Activated CD4-positive, alpha-beta T cell treated with anti-CD3 and anti-CD28 coated beads for 36 hours (primary cell): ENCODE results near the gene TMEM163. TPM values are rescaled to one million over a fixed set of nuclear protein-coding genes. Genes with fewer than 3 reads are reported as not detected.

Experiments used
- ATAC-seq: fragments of 200-7000 bp; cut with Tn5 transposase; one replicate; pipeline ENCODE4 v1.10.0; 2021; ENCODE audit warnings: mild to moderate bottlenecking, moderate library complexity
- CTCF ChIA-PET: fragments of 350-600 bp; sonication (Branson Sonifier 250); formaldehyde crosslinking; loops from one replicate; lab custom pipeline; 2021; ENCODE audit warnings: antibody characterized with exemption; lab: Charles Lee
- POLR2A ChIA-PET: fragments of 350-600 bp; sonication (Branson Sonifier 250); formaldehyde crosslinking; loops from one replicate; lab custom pipeline; 2021; ENCODE audit warnings: antibody characterized with exemption, inconsistent platforms; lab: Charles Lee
- DNase-seq: peaks from one replicate; pipeline ENCODE4 v3.0.0-alpha.2; 2020
- H3K27ac Mint-ChIP-seq: one replicate; pipeline ENCODE4 v1.8.0; 2021; ENCODE audit warnings: mixed read lengths
- H3K27me3 Mint-ChIP-seq: one replicate; pipeline ENCODE4 v1.8.0; 2021; ENCODE audit warnings: mixed read lengths
- H3K36me3 Mint-ChIP-seq: one replicate; pipeline ENCODE4 v1.8.0; 2021; ENCODE audit warnings: low read depth, mixed read lengths
- H3K4me1 Mint-ChIP-seq: one replicate; pipeline ENCODE4 v1.8.0; 2021; ENCODE audit warnings: mixed read lengths
- H3K4me3 Mint-ChIP-seq: one replicate; pipeline ENCODE4 v1.8.0; 2021; ENCODE audit warnings: mild to moderate bottlenecking, moderate library complexity, mixed read lengths
- H3K9me3 Mint-ChIP-seq: one replicate; pipeline ENCODE4 v1.8.0; 2021; ENCODE audit warnings: low read depth, mixed read lengths
- intact Hi-C, 2 experiments: fragments of 100-400 bp; cut with DNase I in 1 of 2; cut with micrococcal nuclease in 1 of 2; formaldehyde crosslinking; loops; one replicate each; pipeline versions ENCODE4 v1.14.2 to v1.15.1; 2022 to 2024; cut with DNase I, micrococcal nuclease
- total RNA-seq, 2 experiments: library from RNA; stranded (reverse); gene quantifications; one replicate each; pipeline ENCODE4 v1.2.3, GENCODE V29; 2021

The TMEM163 gene
- total RNA-seq, 2 experiments from 2014 or later: 0.11 TPM; not detected in 1

DNA sequence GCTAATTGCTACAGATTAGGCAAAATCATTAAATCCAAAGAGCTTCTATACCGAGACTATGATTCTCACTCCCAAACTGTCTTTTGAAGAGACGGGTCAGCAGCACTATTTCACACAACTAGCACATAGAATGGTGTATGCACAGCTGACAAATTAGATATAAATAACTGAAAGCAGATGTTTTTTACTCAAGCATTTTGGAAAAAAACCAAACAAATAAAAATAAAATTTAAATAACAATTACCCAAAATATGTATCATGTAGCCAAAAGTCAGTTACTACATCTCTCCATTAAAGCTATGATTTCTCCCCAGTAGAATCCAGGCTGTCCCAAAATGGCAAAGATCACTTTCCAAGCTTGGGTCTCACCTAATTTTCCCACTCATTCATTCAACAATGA lies 107.9 kb downstream of the TMEM163 start:
- intact Hi-C loops: no loop called here
- CTCF ChIA-PET: no interaction called here
- Mint-ChIP-seq H3K27ac (no peak overlapping the region), H3K4me1 (no peaks in the 10 kb centered on the region), H3K36me3 (peaks cover 6% of the 10 kb centered on the region), H3K9me3 (peaks cover 18% of the 10 kb centered on the region), H3K4me3 (no peak overlapping the region), H3K27me3 (no peaks in the 10 kb centered on the region)
- no peak for ATAC-seq
- DNase-seq: no peak
- POLR2A ChIA-PET: no interaction called here

DNA sequence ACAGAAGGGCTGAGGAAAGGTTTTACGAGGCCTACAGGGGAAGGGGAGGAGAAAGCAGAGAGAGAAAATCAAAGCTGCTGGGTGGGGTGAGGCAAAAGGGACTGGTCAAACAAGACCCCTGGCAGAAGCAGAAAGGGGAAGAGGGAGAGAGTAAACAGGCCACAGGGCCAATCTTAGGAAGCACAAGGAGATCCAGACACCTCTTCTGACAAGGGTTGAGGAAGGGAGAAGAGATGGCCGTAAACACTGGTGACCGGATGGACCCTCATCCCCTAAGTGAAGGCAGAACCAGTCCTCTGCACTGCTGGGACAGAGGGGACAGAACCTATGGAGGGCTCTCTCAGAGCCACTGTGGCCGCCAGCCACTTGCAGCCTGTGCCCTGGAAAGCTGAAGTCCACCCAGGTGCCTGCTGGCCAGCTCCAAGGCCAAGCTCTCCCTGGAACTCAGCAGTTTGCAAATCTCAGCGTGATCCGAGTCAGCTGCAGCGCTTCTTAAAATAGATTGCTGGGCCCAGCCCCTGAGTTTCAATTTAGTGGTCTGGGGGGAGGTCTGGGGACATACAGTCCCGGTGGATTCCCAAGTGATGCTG lies 108.8 kb downstream of the TMEM163 start:
- Mint-ChIP-seq H3K27me3 (no peaks in the 10 kb centered on the region), H3K4me3 (no peak overlapping the region), H3K4me1 (no peaks in the 10 kb centered on the region), H3K27ac (no peak overlapping the region), H3K9me3 (peaks cover 18% of the 10 kb centered on the region), H3K36me3 (peaks cover 6% of the 10 kb centered on the region)
- POLR2A ChIA-PET: no interaction called here
- intact Hi-C loops: no loop called here
- no peak for ATAC-seq
- CTCF ChIA-PET: no interaction called here
- no peak for DNase-seq

DNA sequence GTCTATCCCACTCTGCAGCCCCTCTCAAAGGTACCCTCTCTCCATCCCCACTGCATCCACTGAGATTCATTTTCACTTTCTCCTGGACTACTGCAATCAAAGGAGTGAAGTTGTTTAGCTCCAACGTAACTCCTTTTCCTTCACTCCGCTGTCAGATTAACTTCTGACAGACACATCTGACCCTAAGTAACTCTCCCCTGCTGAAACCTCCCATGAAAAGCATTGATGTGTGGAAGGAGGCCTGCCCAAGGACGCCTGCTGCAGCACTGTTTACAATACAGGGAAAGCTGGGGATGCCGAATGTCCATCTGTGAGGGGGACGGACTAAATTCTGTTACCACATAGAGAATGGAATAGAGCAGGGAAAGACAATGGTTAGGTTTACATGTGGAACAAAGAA lies 114.8 kb downstream of the TMEM163 start:
- POLR2A ChIA-PET: no interaction called here
- ATAC-seq (no peak), DNase-seq (no peak)
- no peaks in the 10 kb centered on the region for H3K36me3 Mint-ChIP-seq
- H3K27ac Mint-ChIP-seq: no peak overlapping the region
- intact Hi-C loops: no loop called here
- CTCF ChIA-PET: no interaction called here
- H3K9me3 Mint-ChIP-seq: no peaks in the 10 kb centered on the region
- peaks cover 7% of the 10 kb centered on the region for H3K27me3 Mint-ChIP-seq
- H3K4me1 Mint-ChIP-seq: no peaks in the 10 kb centered on the region
- no peak overlapping the region for H3K4me3 Mint-ChIP-seq

DNA sequence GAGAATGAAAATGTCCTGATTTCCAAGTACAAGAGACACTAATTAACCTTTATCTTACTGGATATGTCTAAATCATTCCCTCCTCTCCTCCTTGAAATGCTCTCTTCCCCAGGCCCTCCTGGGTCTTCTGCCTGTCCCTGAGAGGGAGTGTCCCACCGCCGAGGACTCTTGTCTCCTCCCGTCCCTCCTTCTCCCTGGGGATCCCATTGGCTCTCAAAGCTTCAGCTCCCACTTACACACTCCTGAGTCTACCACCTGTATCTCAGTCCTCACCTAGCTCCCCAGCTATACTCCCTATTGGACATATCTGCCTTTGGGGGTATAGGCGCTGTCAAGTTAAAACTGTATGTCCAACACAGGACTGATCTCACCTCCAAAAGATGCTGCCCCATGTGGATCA lies 116.1 kb downstream of the TMEM163 start:
- no peaks in the 10 kb centered on the region for H3K9me3 Mint-ChIP-seq
- ATAC-seq: no peak
- no peaks in the 10 kb centered on the region for H3K36me3 Mint-ChIP-seq
- peaks cover 7% of the 10 kb centered on the region for H3K27me3 Mint-ChIP-seq
- intact Hi-C loops: no loop called here
- no peak overlapping the region for H3K27ac Mint-ChIP-seq
- ChIA-PET CTCF (no interaction called here), POLR2A (no interaction called here)
- DNase-seq: no peak
- no peaks in the 10 kb centered on the region for H3K4me1 Mint-ChIP-seq
- no peak overlapping the region for H3K4me3 Mint-ChIP-seq

DNA sequence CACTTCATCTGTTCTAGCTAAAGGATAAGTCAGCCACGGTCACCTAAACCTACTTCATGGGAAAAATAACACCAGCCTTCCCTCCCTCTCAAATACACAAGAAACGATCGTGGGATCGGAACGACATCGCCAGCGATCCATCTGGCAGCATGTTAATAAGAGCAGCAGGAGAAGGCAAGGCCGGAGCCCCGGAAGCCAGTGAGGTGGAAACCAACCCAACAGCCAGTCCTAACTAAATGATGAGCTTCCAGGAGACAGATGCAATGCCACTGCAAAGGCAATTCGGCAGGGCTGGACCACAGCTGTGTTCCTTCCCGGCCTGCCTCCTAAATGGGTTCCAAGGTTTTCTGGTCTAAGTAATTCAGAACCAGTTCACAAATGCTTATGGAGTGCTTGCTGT lies 117.5 kb downstream of the TMEM163 start:
- Mint-ChIP-seq H3K4me3 (no peak overlapping the region), H3K9me3 (no peaks in the 10 kb centered on the region), H3K27ac (no peak overlapping the region), H3K36me3 (no peaks in the 10 kb centered on the region), H3K27me3 (peaks cover 7% of the 10 kb centered on the region), H3K4me1 (no peaks in the 10 kb centered on the region)
- intact Hi-C loops: no loop called here
- DNase-seq: no peak
- no peak for ATAC-seq
- ChIA-PET CTCF (interaction anchor here (0.6 kb wide), 1 partner anchor 13 kb away, joined by 3 read pairs; no protein-coding TSS in a partner anchor), POLR2A (no interaction called here)

DNA sequence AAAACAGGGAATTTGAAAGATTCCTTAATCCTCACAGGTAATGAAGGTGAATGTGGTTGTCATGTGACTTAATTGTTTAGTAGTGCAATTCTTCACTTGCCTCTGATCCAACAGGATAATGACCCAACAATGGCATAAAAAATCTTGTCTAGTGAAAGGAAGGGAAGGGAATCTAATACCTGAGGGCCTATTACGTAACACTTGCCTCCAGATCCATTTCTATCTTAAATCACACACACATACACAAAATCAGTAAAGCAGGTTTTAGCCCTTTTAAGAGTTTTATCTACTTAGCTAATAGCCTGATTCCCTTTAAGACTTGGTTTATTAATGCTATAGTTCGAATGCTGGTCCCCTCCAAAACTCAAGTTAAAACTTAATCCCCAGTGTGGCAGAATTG lies 118.6 kb downstream of the TMEM163 start:
- Mint-ChIP-seq H3K9me3 (no peaks in the 10 kb centered on the region), H3K27ac (no peak overlapping the region), H3K4me1 (no peaks in the 10 kb centered on the region), H3K36me3 (no peaks in the 10 kb centered on the region), H3K27me3 (peaks cover 7% of the 10 kb centered on the region), H3K4me3 (no peak overlapping the region)
- DNase-seq (no peak), ATAC-seq (no peak)
- intact Hi-C loops: no loop called here
- CTCF ChIA-PET: interaction anchor here (0.7 kb wide), 1 partner anchor 24 kb away, joined by 3 read pairs; no protein-coding TSS in a partner anchor
- POLR2A ChIA-PET: no interaction called here

DNA sequence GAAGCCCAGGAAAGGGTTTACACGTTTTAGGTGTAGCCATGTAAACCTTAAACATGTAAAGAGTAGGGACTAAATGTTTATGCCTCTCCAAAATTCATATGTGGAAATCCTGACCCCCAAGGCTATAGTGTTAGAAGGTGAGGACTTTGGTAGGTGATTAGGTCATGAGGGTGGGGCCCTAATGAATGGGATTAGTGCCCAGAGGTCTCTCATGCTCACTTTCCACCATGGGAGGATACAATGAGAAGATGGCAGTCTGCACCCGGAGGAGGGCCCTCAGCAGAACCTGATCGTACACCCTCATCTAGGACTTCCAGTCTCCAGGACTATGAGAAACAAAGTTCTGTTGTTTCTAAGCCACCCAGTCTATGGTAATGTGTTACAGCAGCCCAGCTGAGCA lies 119.6 kb downstream of the TMEM163 start:
- ATAC-seq (no peak), DNase-seq (no peak)
- CTCF ChIA-PET: no interaction called here
- Mint-ChIP-seq H3K4me1 (no peaks in the 10 kb centered on the region), H3K36me3 (no peaks in the 10 kb centered on the region), H3K4me3 (no peak overlapping the region), H3K9me3 (no peaks in the 10 kb centered on the region), H3K27me3 (peaks cover 7% of the 10 kb centered on the region), H3K27ac (no peak overlapping the region)
- POLR2A ChIA-PET: interaction anchor here (0.6 kb wide), 1 partner anchor 352 kb away, joined by 6 read pairs; no protein-coding TSS in a partner anchor
- intact Hi-C loops: no loop called here

DNA sequence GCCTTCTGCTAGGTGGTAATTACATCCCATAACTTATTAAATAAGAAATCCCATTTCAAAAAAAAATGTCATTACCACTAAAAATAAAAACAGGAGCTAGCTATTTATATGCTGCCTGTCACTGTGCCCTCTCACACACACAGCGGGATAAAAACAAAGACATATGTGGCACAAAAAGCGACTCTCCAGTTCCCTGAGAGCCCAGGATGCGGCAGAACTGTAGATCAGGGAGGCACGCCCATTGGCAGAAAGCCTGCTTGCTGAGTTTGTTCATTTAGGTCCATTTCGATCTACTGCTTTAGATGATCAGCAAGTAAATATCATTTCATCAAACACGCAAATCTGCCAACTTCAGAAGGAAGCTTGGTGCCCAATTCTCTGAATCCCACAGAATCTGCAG lies 124.4 kb downstream of the TMEM163 start:
- Mint-ChIP-seq H3K36me3 (peaks cover 3% of the 10 kb centered on the region), H3K27me3 (no peaks in the 10 kb centered on the region), H3K27ac (no peak overlapping the region), H3K9me3 (peaks cover 17% of the 10 kb centered on the region), H3K4me1 (no peaks in the 10 kb centered on the region), H3K4me3 (no peak overlapping the region)
- ATAC-seq (no peak), DNase-seq (no peak)
- ChIA-PET POLR2A (no interaction called here), CTCF (no interaction called here)
- intact Hi-C loops: no loop called here

DNA sequence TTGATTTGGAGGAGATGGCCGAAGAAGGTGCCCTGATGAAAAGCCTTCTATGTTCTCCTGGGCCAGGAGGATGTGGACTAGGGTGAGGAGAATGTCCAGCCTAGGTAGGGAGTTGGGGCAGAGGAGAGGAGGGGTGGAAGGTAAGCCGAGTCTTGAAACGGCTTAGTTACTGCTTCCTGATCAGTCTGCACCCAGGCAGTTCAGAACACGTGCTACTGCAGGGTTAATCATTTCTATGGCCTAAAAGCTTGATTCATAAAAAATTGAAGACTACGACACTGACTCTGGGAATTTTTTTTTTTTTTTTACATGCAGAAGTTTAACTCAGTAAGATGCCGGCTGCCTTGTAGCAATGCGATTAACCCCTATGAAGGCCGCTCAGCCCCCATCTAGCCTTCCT lies 125.3 kb downstream of the TMEM163 start:
- Mint-ChIP-seq H3K4me3 (no peak overlapping the region), H3K27me3 (peaks cover 5% of the 10 kb centered on the region), H3K36me3 (peaks cover 3% of the 10 kb centered on the region), H3K27ac (no peak overlapping the region), H3K9me3 (peaks cover 26% of the 10 kb centered on the region), H3K4me1 (no peaks in the 10 kb centered on the region)
- intact Hi-C loops: no loop called here
- ChIA-PET CTCF (no interaction called here), POLR2A (no interaction called here)
- DNase-seq (no peak), ATAC-seq (no peak)

DNA sequence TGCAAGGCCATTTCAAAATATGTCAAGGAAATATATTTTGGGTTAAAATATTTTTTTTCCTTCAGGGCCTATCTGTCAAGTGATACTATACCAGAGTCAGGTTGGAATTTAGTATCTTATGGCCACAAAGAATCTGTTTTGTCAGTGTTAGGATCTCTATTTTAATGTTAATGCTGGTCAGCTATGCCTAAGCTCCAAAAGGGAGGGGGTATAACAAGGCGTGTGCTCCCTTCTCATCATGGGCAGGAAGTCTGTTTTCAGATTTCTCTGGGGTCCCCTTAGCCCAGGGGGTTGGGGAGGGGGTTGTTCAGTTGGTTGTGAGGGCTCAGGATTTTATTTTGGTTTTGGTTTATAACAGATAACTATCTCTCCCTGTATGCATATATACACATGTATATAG lies 126.4 kb downstream of the TMEM163 start:
- intact Hi-C loops: no loop called here
- Mint-ChIP-seq H3K36me3 (peaks cover 3% of the 10 kb centered on the region), H3K4me1 (no peaks in the 10 kb centered on the region), H3K9me3 (peaks cover 30% of the 10 kb centered on the region), H3K27ac (no peak overlapping the region), H3K27me3 (peaks cover 7% of the 10 kb centered on the region), H3K4me3 (no peak overlapping the region)
- POLR2A ChIA-PET: no interaction called here
- DNase-seq (no peak), ATAC-seq (no peak)
- CTCF ChIA-PET: no interaction called here

DNA sequence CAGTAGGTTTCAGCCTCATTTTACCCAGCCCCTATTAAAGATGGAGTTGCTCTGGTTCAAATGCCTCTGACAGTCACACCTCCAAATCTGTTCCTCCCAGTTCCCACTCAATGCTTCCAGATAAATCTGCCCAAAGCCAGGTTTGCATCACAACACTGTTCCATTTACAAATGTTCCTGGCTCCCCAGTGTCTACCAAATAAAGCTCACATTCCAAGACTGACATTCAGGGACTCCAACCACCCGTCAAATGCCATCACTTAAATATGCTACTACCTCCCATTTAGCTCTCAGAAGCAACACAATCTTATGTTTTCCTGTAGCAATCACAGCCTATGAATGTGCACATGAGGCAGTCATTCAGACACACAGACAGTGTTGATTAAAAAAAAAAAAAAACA lies 127.3 kb downstream of the TMEM163 start:
- CTCF ChIA-PET: no interaction called here
- POLR2A ChIA-PET: no interaction called here
- intact Hi-C loops: no loop called here
- DNase-seq (no peak), ATAC-seq (no peak)
- no peak overlapping the region for H3K4me3 Mint-ChIP-seq
- no peak overlapping the region for H3K27ac Mint-ChIP-seq
- H3K4me1 Mint-ChIP-seq: no peaks in the 10 kb centered on the region
- peaks cover 7% of the 10 kb centered on the region for H3K27me3 Mint-ChIP-seq
- H3K9me3 Mint-ChIP-seq: peaks cover 30% of the 10 kb centered on the region
- H3K36me3 Mint-ChIP-seq: peaks cover 3% of the 10 kb centered on the region

DNA sequence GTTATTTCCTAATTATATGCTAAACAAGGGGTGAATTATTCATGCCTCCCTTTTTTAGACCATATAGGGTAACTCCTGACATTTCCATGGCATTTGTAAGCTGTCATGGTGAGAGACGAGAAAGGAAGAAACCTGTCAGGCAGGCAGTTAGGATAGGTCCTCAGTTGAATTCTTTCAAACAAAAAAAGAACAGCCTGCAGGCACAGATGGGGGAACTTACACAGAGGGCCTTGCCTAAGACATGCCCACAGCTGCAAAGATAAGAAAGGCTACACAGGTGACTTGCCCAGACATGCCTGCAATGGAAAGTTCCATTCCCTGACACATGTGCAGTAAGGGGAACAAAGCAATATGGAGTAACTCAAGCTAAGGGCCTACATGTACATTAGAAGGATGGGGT lies 128.1 kb downstream of the TMEM163 start:
- Mint-ChIP-seq H3K27ac (no peak overlapping the region), H3K4me1 (no peaks in the 10 kb centered on the region), H3K36me3 (peaks cover 3% of the 10 kb centered on the region), H3K9me3 (peaks cover 30% of the 10 kb centered on the region), H3K27me3 (peaks cover 7% of the 10 kb centered on the region), H3K4me3 (no peak overlapping the region)
- ATAC-seq (no peak), DNase-seq (no peak)
- ChIA-PET POLR2A (no interaction called here), CTCF (interaction anchor here (1.0 kb wide), 1 partner anchor 11 kb away, joined by 4 read pairs; no protein-coding TSS in a partner anchor)
- intact Hi-C loops: no loop called here
